Measurements from ENCODE around the gene OR2M2. TPM values are rescaled to one million over a fixed set of nuclear protein-coding genes. Genes with fewer than 3 reads are reported as not detected.

OR2M2 gene, protein sequence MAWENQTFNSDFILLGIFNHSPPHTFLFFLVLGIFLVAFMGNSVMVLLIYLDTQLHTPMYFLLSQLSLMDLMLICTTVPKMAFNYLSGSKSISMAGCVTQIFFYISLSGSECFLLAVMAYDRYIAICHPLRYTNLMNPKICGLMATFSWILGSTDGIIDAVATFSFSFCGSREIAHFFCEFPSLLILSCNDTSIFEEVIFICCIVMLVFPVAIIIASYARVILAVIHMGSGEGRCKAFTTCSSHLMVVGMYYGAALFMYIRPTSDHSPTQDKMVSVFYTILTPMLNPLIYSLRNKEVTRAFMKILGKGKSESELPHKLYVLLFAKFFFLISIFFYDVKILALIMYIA
- total RNA-seq = not detected
- not detected for polyA plus RNA-seq (ENCODE audit: insufficient read depth, low read depth, low replicate concordance)
- long read RNA-seq, donor 1 = 0 reads
- long read RNA-seq, donor 2 = 0 reads
- long read RNA-seq, donor 3 = 0 reads
- long read RNA-seq, donor 4 = 0 reads
- long read RNA-seq, donor 5 = 0 reads
- long read RNA-seq, donor 6 = 0 reads
- long read RNA-seq, donor 7 = 0 reads
- long read RNA-seq, donor 8 = 0 reads
- long read RNA-seq, donor 9 = 0 reads
- long read RNA-seq, donor 10 = 0 reads

DNA sequence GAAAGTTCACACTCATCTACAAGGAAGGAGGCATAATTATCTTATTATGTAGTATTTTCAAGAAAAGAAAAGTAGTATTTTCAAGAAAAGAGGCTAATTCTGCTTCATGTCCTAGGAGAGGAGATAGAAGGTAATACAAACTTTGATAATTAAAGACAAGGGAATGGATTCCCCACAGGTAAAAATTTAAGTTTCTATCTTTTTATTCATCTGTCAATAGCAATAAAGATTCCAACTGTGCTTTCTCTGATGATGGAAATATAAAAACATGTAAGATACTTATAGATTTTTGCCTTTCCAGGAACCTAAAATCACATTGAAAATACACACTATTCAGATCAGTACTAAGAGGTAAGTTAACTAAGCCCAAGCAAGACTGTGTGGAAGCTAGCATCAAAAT, at the start of gene OR2M2:
Gene OR2M2, plus strand, starts transcription at position 301 of the 400 bp plus-strand sequence. CDS start 5,165 bp downstream, outside the sequence.
- TF ChIP-seq, protein P1, sequence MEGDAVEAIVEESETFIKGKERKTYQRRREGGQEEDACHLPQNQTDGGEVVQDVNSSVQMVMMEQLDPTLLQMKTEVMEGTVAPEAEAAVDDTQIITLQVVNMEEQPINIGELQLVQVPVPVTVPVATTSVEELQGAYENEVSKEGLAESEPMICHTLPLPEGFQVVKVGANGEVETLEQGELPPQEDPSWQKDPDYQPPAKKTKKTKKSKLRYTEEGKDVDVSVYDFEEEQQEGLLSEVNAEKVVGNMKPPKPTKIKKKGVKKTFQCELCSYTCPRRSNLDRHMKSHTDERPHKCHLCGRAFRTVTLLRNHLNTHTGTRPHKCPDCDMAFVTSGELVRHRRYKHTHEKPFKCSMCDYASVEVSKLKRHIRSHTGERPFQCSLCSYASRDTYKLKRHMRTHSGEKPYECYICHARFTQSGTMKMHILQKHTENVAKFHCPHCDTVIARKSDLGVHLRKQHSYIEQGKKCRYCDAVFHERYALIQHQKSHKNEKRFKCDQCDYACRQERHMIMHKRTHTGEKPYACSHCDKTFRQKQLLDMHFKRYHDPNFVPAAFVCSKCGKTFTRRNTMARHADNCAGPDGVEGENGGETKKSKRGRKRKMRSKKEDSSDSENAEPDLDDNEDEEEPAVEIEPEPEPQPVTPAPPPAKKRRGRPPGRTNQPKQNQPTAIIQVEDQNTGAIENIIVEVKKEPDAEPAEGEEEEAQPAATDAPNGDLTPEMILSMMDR (IDR thresholded peaks at IDR 0.05; ENCODE audit: borderline replicate concordance, extremely low read depth, insufficient read depth) = no peak
- Histone ChIP-seq H3K4me1 (ENCODE audit: control insufficient read depth in 2 of 3, insufficient read depth in 2 of 3, low read depth in 1 of 3, low read length in 3 of 3) (no peaks in the 10 kb centered on the region), H3K27me3 (ENCODE audit: control insufficient read depth, insufficient read depth, low read length) (no peaks in the 10 kb centered on the region), H3K9ac (ENCODE audit: low read length in 3 of 3) (no peak within 1 kb of the TSS), H3K4me3 (ENCODE audit: low read length in 3 of 3) (no peak within 1 kb of the TSS), H3K9me3 (ENCODE audit: control insufficient read depth in 2 of 3, insufficient read depth in 1 of 3, low read length in 3 of 3) (peaks cover 0 to 2% (median 0%) of the 10 kb centered on the region in 3 donors), H3K27ac (ENCODE audit: low read depth in 2 of 2, low read length in 2 of 2) (no peak within 1 kb of the TSS), H3K36me3 (ENCODE audit: control insufficient read depth in 2 of 3, insufficient read depth in 3 of 3, low read length in 3 of 3) (no peaks in the 10 kb centered on the region)
- no peak for FAIRE-seq
- intact Hi-C loops (cut with DNase I) = no loop called here
- no peak for DNase-seq

GRCh38 chr1:248127653-248128052, 47.0 kb upstream of the OR2M2 start:
- no peaks in the 10 kb centered on the region for H3K36me3 ChIP-seq (ENCODE audit: control insufficient read depth in 2 of 3, insufficient read depth in 3 of 3, low read length in 3 of 3)
- no peak overlapping the region for H3K9ac ChIP-seq (ENCODE audit: low read length in 3 of 3)
- no peaks in the 10 kb centered on the region for H3K4me1 ChIP-seq (ENCODE audit: control insufficient read depth in 2 of 3, insufficient read depth in 2 of 3, low read depth in 1 of 3, low read length in 3 of 3)
- H3K9me3 ChIP-seq (ENCODE audit: control insufficient read depth in 2 of 3, insufficient read depth in 1 of 3, low read length in 3 of 3) = peaks cover 0 to 4% (median 3%) of the 10 kb centered on the region in 3 donors
- intact Hi-C loops (cut with DNase I) = no loop called here
- FAIRE-seq (no peak), DNase-seq (no peak)
- no peak overlapping the region for H3K4me3 ChIP-seq (ENCODE audit: low read length in 3 of 3)
- TF ChIP-seq, protein P1 (IDR thresholded peaks at IDR 0.05; ENCODE audit: borderline replicate concordance, extremely low read depth, insufficient read depth) = no peak
- no peak overlapping the region for H3K27ac ChIP-seq (ENCODE audit: low read depth in 2 of 2, low read length in 2 of 2)
- H3K27me3 ChIP-seq (ENCODE audit: control insufficient read depth, insufficient read depth, low read length) = no peaks in the 10 kb centered on the region

DNA sequence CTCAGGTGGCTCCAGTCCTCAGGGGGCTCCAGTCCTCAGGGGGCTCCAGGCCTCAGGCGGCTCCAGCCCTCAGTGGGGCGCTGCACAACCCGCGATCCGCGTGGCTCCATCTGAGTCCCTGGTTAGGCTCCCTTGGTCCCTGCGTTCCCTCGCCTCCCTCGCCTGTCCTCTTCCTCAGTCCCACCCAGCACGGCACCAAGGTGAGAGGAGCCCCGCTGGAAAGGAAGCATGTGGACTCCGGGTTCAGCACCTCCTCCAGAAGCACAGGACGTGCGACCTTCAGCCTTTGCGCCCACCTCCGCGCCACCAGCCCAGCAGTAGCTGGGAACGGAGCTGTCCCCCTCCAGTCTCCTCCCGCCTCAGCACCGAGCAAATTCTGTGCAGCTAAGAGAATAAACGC, 37.8 kb upstream of the OR2M2 start:
- H3K27ac ChIP-seq (ENCODE audit: low read depth in 2 of 2, low read length in 2 of 2) = no peak overlapping the region
- FAIRE-seq = no peak
- intact Hi-C loops (cut with DNase I) = no loop called here
- no peak overlapping the region for H3K4me3 ChIP-seq (ENCODE audit: low read length in 3 of 3)
- H3K27me3 ChIP-seq (ENCODE audit: control insufficient read depth, insufficient read depth, low read length) = no peaks in the 10 kb centered on the region
- no peak for DNase-seq
- TF ChIP-seq, protein P1 (IDR thresholded peaks at IDR 0.05; ENCODE audit: borderline replicate concordance, extremely low read depth, insufficient read depth) = no peak
- H3K9me3 ChIP-seq (ENCODE audit: control insufficient read depth in 2 of 3, insufficient read depth in 1 of 3, low read length in 3 of 3) = no peaks in the 10 kb centered on the region
- H3K9ac ChIP-seq (ENCODE audit: low read length in 3 of 3) = no peak overlapping the region
- no peaks in the 10 kb centered on the region for H3K4me1 ChIP-seq (ENCODE audit: control insufficient read depth in 2 of 3, insufficient read depth in 2 of 3, low read depth in 1 of 3, low read length in 3 of 3)
- no peaks in the 10 kb centered on the region for H3K36me3 ChIP-seq (ENCODE audit: control insufficient read depth in 2 of 3, insufficient read depth in 3 of 3, low read length in 3 of 3)
